ENCODE measurements around the gene HDAC4.

HDAC4 gene

GRCh38 chr2:239293775-239294430 lies 106.9 kb downstream of the HDAC4 start:
- Histone ChIP-seq H3K9me2 (ENCODE audit: low read depth, low read length) (no peaks in the 10 kb centered on the region), H3K9ac (ENCODE audit: low read length) (no peak overlapping the region), H3K4me3 (ENCODE audit: low read depth, low read length, poor library complexity, severe bottlenecking) (no peak overlapping the region), H3K9me3 (ENCODE audit: low read length) (no peaks in the 10 kb centered on the region), H3K4me1 (ENCODE audit: insufficient read depth, low read length, severe bottlenecking) (no peaks in the 10 kb centered on the region), H3K36me3 (ENCODE audit: insufficient read depth, low read length) (no peaks in the 10 kb centered on the region), H4K20me1 (ENCODE audit: insufficient read depth, low read length) (no peaks in the 10 kb centered on the region), H3K79me2 (ENCODE audit: insufficient read depth, low read length) (no peaks in the 10 kb centered on the region), H3K27ac (ENCODE audit: low read depth, low read length, poor library complexity, severe bottlenecking) (no peak overlapping the region), H2AFZ (ENCODE audit: low read length) (no peak overlapping the region), H3K4me2 (ENCODE audit: low read length) (no peak overlapping the region), H3F3A (ENCODE audit: insufficient read depth, low read length) (no peaks in the 10 kb centered on the region), H3K27me3 (ENCODE audit: insufficient read depth, low read length) (0 out of 2 replicates have a peak, but pooled peaks cover 4% of the 10 kb centered on the region)
- no peak for TF ChIP-seq EZH2 (IDR thresholded peaks at IDR 0.05; ENCODE audit: borderline replicate concordance, low read length)
- no peak for TF ChIP-seq CTCF (IDR thresholded peaks at IDR 0.05; ENCODE audit: low read length)

- Histone ChIP-seq H4K20me1 (ENCODE audit: insufficient read depth, low read length) (no peaks in the 10 kb centered on the region), H3K36me3 (ENCODE audit: insufficient read depth, low read length) (no peaks in the 10 kb centered on the region), H3K4me2 (ENCODE audit: low read length) (no peak overlapping the region), H3K4me1 (ENCODE audit: insufficient read depth, low read length, severe bottlenecking) (no peaks in the 10 kb centered on the region), H3K79me2 (ENCODE audit: insufficient read depth, low read length) (no peaks in the 10 kb centered on the region), H3K9me2 (ENCODE audit: low read depth, low read length) (no peaks in the 10 kb centered on the region), H3F3A (ENCODE audit: insufficient read depth, low read length) (no peaks in the 10 kb centered on the region), H3K27ac (ENCODE audit: low read depth, low read length, poor library complexity, severe bottlenecking) (no peak overlapping the region), H3K9me3 (ENCODE audit: low read length) (no peaks in the 10 kb centered on the region), H3K4me3 (ENCODE audit: low read depth, low read length, poor library complexity, severe bottlenecking) (no peak overlapping the region), H3K27me3 (ENCODE audit: insufficient read depth, low read length) (0 out of 2 replicates have a peak, but pooled peaks cover 4% of the 10 kb centered on the region), H3K9ac (ENCODE audit: low read length) (no peak overlapping the region), H2AFZ (ENCODE audit: low read length) (no peak overlapping the region)
- TF ChIP-seq EZH2 (IDR thresholded peaks at IDR 0.05; ENCODE audit: borderline replicate concordance, low read length) (no peak), CTCF (IDR thresholded peaks at IDR 0.05; ENCODE audit: low read length) (no peak)
These were observed 107.7 kb downstream of the HDAC4 start for GRCh38 chr2:239292959-239293774.

- Histone ChIP-seq H3K9me2 (ENCODE audit: low read depth, low read length) (no peaks in the 10 kb centered on the region), H3K4me1 (ENCODE audit: insufficient read depth, low read length, severe bottlenecking) (no peaks in the 10 kb centered on the region), H3K9ac (ENCODE audit: low read length) (no peak overlapping the region), H3K27me3 (ENCODE audit: insufficient read depth, low read length) (0 out of 2 replicates have a peak, but pooled peaks cover 4% of the 10 kb centered on the region), H3K4me3 (ENCODE audit: low read depth, low read length, poor library complexity, severe bottlenecking) (no peak overlapping the region), H3K9me3 (ENCODE audit: low read length) (no peaks in the 10 kb centered on the region), H3K4me2 (ENCODE audit: low read length) (no peak overlapping the region), H3F3A (ENCODE audit: insufficient read depth, low read length) (no peaks in the 10 kb centered on the region), H2AFZ (ENCODE audit: low read length) (no peak overlapping the region), H3K79me2 (ENCODE audit: insufficient read depth, low read length) (no peaks in the 10 kb centered on the region), H3K36me3 (ENCODE audit: insufficient read depth, low read length) (no peaks in the 10 kb centered on the region), H3K27ac (ENCODE audit: low read depth, low read length, poor library complexity, severe bottlenecking) (no peak overlapping the region), H4K20me1 (ENCODE audit: insufficient read depth, low read length) (no peaks in the 10 kb centered on the region)
- TF ChIP-seq EZH2 (IDR thresholded peaks at IDR 0.05; ENCODE audit: borderline replicate concordance, low read length) (no peak), CTCF (IDR thresholded peaks at IDR 0.05; ENCODE audit: low read length) (no peak)
These were observed 108.3 kb downstream of the HDAC4 start for GRCh38 chr2:239292531-239292930.
